DMS153 (cell line): ENCODE measurements around the gene SLC7A4.

ENCODE experiments used
- DNase-seq: peaks from one replicate; lab custom pipeline; 2025; lab: John Stamatoyannopoulos, UW

SLC7A4 gene

DNA sequence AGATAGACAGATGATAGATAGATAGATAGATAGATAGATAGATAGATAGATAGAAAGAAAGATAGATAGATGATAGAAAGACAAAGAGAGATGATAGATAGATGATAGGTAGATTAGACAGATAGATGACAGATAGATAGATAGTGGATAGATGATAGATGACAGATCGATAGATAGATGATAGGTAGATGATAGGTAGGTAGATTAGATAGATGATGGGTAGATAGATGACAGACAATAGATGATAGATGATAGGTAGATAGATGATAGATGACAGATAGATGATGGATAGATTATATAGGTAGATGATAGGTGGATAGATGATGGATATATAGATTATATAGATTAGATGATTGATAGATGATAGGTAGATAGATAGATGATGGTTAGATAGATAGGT lies 46.0 kb downstream of the SLC7A4 start:
- DNase-seq = no peak

DNA sequence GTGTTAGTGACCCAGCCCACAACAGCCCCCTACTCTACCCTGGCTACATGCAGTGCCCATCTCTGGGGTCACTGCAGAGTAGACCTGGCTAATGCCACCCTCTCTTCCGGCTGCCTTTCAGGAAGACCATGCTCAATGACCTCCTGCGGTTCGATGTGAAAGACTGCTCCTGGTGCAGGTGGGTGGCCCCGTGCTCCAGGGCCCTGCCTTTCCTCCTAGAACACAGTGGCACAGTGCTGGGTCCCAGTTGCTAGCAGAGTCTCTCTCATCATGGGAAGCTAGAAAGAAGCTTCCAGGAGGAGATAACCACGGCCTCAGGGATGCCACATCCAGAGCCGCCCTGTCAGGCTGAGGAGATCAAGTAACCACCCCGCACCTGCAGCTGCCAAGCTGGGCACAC lies 46.6 kb downstream of the SLC7A4 start:
- no peak for DNase-seq

DNA sequence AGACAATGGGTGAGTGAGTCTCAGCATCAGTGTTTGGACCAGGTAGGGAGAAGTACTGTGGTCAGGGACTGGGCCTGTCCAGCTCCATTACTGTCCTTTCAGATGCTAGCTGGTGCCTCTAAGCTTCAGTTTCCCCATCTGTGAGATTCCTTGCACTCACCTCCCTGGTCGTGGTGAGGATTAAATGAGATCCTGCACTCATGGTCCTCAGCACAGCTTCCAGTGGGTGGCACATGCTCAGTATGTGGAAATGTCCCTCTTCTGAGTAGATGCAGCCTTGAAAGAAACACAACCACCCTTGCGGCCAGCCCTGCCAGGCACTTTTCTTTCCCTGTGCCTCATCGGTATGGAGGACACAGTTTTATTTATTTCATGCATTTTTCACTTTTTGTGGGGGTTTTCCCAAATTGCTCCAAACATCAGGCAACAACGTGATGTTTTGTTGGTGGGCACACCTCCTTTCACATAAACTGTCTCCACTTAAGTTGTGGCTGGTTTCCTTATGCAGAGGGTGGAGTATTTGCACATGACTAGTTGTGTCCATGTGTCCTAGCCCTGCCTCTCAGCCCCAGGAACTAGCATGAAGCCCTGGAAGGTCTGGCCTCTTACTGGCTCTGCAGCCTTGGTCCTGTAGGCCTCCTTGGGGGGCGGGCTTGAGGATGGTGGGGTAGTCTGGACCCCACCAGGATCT lies 49.1 kb downstream of the SLC7A4 start:
- no peak for DNase-seq

DNA sequence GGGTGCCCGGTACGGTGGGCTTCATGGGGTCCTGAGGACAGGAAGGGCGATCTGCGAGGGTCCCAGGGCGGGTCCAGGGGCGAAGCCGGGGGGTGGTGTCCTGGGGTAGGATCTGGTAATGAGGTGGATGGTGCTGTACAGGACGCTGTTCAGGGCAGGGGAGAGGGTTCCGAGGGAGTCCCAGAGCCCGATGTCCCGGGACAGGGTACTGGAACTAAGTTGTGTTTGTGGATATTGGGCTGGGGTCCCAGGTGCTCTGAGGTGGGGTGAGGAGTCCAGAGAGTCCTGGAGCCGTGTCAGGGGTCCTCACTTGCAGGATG lies 49.8 kb downstream of the SLC7A4 start:
- no peak for DNase-seq

DNA sequence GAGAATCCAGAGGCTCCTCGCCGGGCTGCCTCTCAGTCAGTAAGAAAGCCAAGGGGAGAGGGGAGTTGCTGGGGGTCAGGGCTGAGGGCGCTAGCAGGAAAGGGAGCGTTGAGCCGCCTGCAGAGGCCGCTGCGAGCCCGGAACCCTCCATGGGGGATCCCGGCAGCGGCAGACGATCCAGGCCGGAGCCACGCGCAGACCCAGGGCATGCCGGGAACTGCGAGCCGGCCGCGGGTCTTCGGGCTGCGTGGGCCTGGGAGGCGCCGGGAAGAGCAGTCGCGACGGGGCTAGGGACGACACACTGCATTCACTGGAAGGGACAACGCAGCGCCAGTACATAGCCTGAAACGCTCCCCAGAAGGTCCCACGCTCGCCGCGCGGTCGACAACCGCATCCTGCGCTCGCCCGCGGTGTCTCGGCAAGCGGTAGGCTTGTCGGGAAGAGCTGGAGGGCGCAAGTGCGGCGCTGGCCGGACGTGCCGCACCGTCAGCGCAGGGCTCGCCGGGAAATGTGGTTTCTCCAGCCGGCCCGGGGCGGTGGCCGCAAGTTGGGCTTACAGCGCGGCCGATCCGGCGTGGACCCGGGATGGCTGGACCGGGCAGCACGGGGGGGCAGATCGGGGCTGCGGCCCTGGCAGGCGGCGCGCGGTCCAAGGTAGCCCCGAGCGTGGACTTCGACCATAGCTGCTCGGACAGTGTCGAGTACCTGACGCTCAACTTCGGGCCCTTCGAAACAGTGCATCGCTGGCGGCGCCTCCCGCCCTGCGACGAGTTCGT lies 50.4 kb downstream of the SLC7A4 start, which contains the start of gene LZTR1:
TSS of gene LZTR1 (plus strand) at position 511 of the 776 bp plus-strand sequence. CDS start at position 586, 75 bp downstream.
- peak; percentile 33 for DNase-seq

DNA sequence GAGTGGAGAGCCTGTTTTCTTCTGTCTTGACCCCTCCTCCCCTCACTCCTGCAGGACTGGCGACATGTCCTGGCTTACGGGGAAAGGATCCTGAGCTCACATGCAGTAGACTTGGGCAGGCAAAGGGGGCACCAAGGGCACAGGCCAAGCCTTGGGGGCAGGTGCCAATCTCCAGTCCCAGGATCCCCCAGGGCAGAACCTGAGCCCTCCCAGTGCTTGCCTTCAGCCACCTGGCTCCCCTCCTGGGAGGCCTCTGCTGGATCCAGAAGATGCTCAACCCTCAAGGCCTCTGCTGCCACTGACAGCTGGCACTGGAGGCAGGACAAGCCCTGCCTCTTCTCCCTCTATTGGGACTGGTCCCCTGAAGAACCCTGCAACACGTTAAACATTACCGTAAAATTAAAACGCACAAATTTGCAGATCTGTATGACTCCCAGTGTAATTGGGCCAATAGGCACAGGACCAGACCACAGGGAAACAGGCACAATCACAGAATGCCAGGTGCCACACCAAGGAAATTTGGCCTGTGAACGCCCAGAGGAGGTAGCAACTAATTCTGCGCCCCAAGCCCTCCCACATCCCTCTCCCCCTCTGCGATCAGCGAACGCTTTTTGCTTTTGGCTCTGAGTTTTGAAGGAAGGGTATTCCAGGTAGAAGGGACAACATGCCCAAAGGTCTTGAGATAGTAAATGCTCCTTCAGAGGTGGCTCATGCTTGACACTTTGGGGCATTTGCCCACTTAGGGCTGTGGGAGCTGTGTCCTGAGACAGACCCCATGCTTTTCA lies 51.2 kb downstream of the SLC7A4 start:
- no peak for DNase-seq

DNA sequence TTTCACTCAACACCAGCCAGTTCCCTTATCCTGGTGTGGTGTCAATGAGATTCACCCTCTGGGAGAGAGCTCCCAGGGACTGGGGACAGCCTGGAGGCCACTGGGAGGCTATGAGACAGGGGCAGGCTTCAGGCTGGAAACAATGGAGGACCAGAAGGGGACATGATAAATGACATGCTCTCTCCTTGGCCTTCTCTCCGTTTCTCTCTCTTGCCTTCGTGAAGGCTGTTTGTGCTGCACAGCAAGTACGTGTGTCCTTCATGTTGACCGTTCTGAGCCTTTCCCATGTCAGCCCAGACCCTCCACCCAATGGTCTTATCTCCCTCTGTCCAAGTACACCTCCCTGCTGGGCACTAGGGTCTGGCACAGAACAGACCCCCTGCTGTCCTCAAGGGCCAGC lies 51.8 kb downstream of the SLC7A4 start:
- no peak for DNase-seq

DNA sequence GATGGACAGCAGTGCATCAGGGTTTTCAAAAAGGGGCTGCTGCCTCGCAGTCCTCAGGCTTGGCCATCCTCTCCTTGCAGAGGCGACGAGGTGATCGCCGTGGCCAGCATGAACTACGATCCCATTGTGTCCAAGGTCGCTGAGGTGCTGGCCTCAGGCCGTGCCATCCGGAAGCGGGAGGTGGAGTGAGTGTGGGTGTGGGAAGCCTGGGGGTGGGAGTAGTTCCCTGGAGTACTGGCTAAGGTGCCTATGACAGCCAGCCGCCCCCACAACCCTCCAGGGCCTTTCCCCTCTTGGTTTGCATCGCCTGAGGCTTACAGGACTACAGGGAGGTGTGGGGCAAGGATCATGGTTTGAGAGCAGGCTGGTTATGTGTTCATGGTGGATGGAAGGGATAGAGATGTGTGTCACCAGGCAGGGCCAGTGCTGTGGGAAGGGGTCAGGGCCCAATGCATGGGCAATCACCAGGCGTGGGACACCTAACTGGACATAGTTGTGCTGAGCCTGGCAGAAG lies 52.4 kb downstream of the SLC7A4 start:
- no peak for DNase-seq

DNA sequence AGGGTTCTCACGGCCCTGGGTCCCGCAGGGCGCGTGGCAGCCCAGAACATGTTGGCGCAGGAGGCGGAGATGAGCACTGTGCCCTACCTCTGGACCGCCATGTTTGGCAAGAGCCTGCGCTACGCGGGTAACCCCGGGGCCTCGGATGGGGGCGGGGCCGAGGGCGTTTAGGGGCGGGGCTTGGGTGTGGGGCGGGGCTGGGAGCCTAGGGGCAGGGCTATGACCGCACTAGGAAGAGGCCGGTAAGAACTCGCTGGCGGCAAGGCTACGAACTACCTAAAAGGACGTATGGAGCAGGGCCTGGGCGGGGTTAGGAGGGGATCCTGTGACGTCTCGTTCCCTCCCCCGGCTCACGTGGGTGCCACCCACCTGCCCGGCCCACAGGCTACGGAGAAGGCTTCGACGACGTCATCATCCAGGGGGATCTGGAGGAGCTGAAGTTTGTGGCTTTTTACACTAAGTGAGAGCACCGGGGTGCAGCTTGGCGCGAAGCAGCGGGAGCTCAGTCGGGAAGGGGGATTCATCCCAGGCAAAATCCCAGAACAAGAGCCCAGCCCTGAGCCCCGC lies 53.0 kb downstream of the SLC7A4 start:
- peak; percentile 67 for DNase-seq
